GM23248 (cell line): ENCODE measurements around the gene SCAPER. TPM values are rescaled to one million over a fixed set of nuclear protein-coding genes. Genes with fewer than 3 reads are reported as not detected.

ENCODE experiments used
- microRNA-seq: library from miRNA; unstranded; fragments of <30 nt; microRNA quantifications from one replicate; pipeline ENCODE4, GENCODE V29; 2016; ENCODE audit warnings: borderline number of aligned reads
- polyA plus RNA-seq: library from polyadenylated mRNA; unstranded; fragments of >200 nt; fragmentation: Nextera tagmentation; extraction: Ambion mirVana; gene quantifications from 2 replicates; pipeline ENCODE4 v1.2.1, GENCODE V29; 2016
- small RNA-seq: library from RNA; depleted of rRNA; stranded (forward); fragments of <200 nt; gene quantifications from one replicate; pipeline ENCODE3, GENCODE V24; 2014; ENCODE audit warnings: low read depth, low replicate concordance
- total RNA-seq: library from RNA; depleted of rRNA; stranded (reverse); fragments of >200 nt; shearing (Covaris generic); gene quantifications from 2 replicates; pipeline ENCODE4 v1.2.3, GENCODE V29; 2014; rRNA removed

Gene SCAPER
- total and polyA plus RNA-seq, 2 experiments from 2014 or later = 5.9 to 7.8 TPM

Small RNA genes within 50 kb of the gene (microRNA-seq; reads per million reads assigned to microRNA genes)
- not detected for gene MIR3713

Small RNA genes within 50 kb of the gene (small RNA-seq; reads per million reads assigned to genes)
- gene AC090751.1 = not detected
- not detected for gene MIR3713

Other genes starting within 250 kb of the SCAPER start
- gene RCN2, start 26.4 kb upstream of the SCAPER start, total RNA-seq = 95.4 and 96.7 TPM in 2 replicates
- gene RCN2, start 26.4 kb upstream of the SCAPER start, polyA plus RNA-seq = 178 and 181 TPM in 2 replicates
- 0.38 TPM in 1 of 2 replicates, not detected in the other for gene PSTPIP1, start 89.8 kb upstream of the SCAPER start, total RNA-seq
- gene PSTPIP1, start 89.8 kb upstream of the SCAPER start, polyA plus RNA-seq = 0.71 and 0.80 TPM in 2 replicates
- gene TSPAN3, start 165.8 kb upstream of the SCAPER start, total RNA-seq = 321 and 332 TPM in 2 replicates
- gene TSPAN3, start 165.8 kb upstream of the SCAPER start, polyA plus RNA-seq = 307 and 320 TPM in 2 replicates